ENCODE results near the gene DAZAP1.

DAZAP1 gene

DNA sequence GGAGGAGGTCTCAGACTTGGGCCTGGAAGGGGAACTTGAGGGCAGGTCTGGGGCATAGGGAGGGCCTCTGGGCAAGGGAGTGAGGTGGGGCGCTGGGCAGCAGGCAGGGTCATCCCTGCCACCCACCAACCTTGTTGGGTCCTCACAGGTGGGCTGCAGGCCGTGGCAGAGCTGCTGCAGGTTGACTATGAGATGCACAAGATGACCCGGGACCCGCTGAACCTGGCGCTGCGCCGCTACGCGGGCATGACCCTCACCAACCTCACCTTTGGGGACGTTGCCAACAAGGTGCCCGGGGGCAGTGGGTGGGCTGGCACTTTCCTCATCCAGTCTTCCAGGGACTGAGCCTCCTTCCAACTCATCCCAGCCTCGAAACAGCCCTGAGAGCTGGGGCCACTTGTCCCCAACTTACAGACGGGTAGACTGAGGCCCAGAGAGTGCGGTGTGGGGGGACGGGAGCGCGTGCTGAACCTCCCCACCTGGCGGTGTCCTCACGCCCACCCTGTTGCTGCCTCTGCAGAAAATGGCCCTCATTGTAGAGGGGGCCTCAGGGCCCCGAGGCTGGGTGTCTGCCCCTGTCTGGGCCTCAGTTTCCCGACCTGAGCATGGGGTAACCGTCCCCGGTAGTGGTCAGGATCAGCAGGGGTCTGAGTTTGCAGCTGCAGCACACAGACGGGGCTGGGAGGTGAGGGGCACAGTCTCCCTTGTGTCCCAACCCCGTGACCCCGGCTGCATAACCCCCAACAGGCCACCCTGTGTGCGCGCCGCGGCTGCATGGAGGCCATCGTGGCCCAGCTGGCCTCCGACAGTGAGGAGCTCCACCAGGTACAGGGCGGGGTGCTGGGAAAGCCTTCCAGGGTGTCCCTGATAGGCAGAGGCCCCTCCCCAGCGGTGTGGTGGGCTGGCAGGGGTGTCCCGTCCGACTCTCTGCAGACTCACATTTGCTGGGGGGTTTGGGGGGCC, 52.9 kb downstream of the DAZAP1 start:
- no peak for DNase-seq

DNA sequence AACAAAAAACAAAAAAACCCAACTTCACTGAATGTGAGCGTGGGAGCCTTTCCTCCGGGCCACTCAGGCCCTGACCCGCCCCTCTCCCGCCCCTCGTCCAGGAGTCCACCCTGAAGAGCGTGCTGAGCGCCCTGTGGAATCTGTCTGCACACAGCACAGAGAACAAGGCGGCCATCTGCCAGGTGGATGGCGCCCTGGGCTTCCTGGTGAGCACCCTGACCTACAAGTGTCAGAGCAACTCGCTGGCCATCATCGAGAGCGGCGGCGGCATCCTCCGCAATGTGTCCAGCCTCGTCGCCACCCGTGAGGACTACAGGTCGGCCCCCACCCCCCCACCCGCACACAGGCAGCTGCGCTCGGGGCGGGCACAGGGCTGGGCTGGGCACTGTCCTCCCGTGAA, 54.5 kb downstream of the DAZAP1 start:
- DNase-seq: no peak

- DNase-seq: peak; percentile 39
Measured at GRCh38 chr19:1465191-1466016, 58.0 kb downstream of the DAZAP1 start.

DNA sequence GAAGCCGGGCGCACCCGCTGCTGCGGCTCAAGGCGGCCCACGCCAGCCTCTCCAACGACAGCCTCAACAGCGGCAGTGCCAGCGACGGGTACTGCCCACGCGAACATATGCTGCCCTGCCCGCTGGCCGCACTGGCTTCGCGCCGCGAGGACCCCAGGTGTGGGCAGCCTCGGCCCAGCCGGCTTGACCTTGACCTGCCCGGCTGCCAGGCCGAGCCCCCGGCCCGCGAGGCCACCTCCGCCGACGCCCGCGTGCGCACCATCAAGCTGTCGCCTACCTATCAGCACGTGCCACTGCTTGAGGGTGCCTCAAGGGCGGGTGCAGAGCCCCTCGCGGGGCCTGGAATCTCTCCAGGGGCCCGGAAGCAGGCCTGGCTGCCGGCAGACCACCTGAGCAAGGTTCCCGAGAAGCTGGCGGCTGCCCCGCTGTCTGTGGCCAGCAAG, 58.7 kb downstream of the DAZAP1 start:
- DNase-seq: no peak

- DNase-seq: no peak
Measured at GRCh38 chr19:1466461-1467214, 59.3 kb downstream of the DAZAP1 start.

DNA sequence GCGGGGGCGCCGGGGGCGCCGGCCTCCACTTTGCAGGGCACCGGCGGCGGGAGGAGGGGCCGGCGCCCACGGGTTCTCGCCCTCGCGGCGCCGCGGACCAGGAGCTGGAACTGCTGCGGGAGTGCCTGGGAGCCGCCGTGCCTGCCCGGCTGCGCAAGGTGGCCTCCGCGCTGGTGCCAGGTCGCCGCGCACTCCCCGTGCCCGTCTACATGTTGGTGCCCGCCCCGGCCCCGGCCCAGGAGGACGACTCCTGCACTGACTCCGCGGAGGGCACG, 59.8 kb downstream of the DAZAP1 start:
- DNase-seq: no peak

DNA sequence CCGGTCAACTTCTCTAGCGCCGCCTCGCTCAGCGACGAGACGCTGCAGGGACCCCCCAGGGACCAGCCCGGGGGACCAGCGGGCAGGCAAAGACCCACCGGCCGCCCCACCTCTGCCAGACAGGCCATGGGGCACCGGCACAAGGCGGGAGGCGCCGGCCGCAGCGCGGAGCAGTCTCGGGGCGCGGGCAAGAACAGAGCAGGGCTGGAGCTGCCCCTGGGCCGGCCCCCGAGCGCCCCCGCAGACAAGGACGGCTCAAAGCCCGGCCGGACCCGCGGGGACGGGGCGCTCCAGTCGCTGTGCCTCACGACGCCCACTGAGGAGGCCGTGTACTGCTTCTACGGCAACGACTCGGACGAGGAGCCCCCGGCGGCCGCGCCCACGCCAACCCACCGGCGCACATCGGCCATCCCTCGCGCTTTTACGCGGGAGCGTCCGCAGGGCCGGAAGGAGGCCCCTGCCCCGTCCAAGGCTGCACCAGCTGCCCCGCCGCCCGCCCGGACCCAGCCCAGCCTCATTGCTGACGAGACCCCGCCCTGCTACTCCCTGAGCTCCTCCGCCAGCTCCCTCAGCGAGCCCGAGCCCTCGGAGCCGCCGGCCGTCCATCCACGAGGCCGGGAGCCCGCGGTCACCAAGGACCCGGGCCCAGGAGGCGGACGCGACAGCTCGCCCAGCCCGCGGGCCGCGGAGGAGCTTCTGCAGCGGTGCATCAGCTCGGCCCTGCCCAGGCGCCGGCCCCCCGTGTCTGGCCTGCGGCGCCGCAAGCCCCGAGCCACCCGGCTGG, 60.3 kb downstream of the DAZAP1 start:
- DNase-seq: no peak

- no peak for DNase-seq
Measured at GRCh38 chr19:1468274-1468820, 61.0 kb downstream of the DAZAP1 start.

DNA sequence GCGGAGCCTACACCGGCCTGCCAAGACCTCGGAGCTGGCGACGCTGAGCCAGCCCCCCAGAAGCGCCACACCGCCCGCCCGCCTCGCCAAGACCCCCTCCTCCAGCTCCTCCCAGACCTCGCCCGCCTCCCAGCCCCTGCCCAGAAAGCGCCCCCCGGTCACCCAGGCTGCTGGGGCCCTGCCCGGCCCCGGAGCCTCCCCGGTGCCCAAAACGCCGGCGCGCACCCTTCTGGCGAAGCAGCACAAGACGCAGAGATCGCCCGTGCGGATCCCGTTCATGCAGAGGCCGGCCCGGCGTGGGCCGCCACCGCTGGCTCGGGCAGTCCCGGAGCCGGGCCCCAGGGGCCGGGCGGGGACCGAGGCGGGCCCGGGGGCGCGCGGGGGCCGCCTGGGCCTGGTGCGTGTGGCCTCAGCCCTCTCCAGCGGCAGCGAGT, 61.5 kb downstream of the DAZAP1 start:
- no peak for DNase-seq

DNA sequence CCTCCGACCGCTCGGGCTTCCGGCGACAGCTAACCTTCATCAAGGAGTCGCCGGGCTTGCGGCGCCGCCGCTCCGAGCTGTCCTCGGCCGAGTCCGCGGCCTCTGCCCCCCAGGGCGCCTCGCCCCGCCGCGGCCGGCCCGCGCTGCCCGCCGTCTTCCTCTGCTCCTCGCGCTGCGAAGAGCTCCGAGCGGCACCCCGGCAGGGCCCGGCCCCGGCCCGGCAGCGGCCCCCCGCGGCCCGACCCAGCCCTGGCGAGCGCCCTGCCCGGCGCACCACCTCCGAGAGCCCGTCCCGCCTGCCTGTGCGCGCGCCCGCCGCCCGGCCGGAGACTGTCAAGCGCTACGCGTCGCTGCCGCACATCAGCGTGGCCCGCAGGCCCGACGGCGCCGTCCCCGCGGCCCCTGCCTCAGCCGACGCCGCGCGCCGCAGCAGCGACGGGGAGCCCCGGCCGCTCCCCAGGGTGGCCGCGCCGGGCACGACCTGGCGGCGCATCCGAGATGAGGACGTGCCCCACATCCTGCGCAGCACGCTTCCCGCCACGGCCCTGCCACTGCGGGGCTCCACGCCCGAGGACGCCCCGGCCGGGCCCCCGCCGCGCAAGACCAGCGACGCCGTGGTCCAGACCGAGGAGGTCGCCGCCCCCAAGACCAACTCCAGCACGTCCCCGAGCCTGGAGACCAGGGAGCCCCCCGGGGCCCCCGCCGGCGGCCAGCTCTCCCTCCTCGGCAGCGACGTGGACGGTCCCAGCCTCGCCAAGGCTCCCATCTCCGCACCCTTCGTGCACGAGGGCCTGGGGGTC, 62.1 kb downstream of the DAZAP1 start:
- DNase-seq: no peak

GRCh38 chr19:1470055-1470304, 62.6 kb downstream of the DAZAP1 start:
- DNase-seq: no peak

- no peak for DNase-seq
Measured at GRCh38 chr19:1470305-1471009, 63.1 kb downstream of the DAZAP1 start.

- no peak for DNase-seq
Measured at GRCh38 chr19:1471010-1471514, 63.7 kb downstream of the DAZAP1 start.

DNA sequence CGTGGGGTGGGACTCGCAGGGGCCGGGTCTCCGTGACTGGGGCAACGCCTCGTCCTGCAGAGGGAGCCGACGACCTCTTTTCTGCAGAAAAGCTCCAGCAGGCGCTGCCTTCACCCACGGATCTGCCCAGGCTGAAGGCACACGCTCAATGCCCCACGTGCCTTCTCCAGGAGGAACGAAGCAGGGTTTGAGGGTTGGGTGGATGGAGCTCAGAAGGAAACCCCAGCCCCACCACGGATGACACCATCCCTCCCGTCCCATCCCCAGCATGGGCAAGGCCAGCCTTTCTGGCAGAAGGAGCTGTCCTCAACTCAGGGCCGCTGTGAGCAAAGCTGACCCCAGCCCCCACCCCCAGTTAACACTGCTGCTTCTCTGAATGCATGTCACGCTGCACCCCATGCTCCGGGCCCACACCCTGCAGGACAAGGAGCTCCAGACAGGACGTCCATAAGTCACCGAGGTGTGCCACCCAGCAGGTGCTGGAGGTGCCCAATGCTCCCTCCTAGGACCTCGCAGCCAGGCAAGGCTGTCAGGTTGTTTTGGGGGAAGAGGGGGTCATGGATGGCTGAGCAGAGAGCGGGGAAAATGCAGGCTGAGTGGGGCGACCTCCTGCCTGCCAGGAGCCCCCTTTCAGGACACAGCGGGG, 64.3 kb downstream of the DAZAP1 start:
- peak; percentile 42 for DNase-seq

DNA sequence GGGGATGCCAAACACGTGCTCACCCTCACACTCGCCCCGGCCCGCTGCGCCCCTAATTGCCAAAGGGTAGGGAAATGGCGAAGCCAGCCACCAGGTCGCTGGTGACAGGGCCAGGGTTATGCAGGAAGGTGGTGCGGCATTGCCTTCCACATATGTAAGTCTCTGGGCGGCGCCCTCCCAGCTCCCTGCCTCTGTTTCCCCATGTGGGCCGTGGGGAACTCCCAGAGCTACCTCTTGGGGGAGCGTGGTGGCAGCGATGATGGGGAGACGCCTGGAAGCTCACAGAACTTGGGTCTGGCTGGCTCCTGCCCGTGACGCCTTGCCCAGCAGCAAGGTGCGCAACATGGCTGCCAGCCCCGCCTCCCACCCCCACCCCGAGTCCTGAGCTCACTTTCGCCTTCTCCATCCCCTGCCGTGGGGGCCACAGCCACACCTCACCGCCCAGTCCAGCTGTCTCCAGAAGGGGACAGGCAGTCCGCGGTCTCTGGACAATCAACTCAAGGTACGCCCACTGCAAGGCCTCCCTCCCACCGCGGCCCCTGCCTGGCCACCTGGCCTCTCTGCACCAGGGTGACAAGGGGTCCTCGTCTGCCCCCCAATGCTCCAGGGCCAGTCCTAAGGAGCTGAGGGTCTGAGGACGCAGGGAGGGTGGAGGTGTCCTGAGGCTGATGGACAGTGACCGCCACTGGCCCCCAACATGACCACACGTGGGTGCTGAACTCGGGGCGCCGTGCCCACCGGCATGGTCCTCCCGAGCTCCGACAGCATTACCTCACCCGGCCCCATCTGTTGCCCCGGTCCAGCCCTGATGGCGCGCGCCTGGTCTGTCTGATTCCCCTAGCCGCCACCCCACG, 65.1 kb downstream of the DAZAP1 start:
- no peak for DNase-seq

- peak; percentile 33 for DNase-seq
Measured at GRCh38 chr19:1473085-1473851, 65.9 kb downstream of the DAZAP1 start.

- DNase-seq: no peak
Measured at GRCh38 chr19:1474011-1474764, 66.8 kb downstream of the DAZAP1 start.
